GM19438 (cell line): Measurements from ENCODE around the gene KBTBD8.
A peak's percentile ranks its signal among the peaks of the same experiment; 100 is the strongest.

Source experiments
- ATAC-seq: cut with Tn5 transposase; IDR thresholded peaks from one replicate; pipeline ENCODE4 v1.9.1; 2021; ENCODE audit warnings: low read depth; ENCODE audit not compliant: unreplicated experiment

Gene KBTBD8

GRCh38 chr3:66997560-66998112, 471 bp upstream of the KBTBD8 start:
- no peak for ATAC-seq

DNA sequence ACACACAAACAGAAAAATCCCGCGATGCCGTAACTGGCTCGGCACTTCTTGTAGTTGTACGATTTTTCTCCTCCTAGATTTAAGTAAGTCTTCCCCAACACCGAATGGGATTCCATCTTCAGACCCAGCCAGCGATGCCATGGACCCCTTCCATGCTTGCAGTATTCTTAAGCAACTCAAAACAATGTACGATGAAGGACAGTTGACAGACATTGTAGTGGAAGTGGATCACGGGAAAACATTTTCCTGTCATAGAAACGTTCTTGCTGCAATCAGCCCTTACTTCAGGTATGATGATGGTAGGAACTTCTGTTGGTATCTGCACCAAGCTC, 763 bp downstream of the KBTBD8 start:
- no peak for ATAC-seq

DNA sequence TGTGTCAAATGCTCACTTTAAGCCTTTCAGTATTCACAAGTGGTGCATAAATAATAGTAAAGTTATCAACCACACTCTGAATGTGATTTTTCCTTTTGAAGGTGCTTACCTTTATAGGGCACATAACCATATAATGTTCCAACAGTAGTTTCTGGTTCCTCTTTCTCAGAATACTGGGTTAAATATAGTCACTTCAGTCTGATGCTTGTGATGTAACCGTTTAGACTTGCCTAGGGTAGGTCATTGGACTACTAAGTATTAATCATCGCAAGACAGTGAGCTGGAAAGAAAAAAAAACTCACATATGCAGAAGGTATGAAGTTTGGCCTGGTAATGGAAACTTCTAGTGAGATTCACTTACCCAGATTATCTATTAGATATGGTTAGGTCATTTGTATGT, 1.9 kb downstream of the KBTBD8 start:
- ATAC-seq: peak; percentile 35

DNA sequence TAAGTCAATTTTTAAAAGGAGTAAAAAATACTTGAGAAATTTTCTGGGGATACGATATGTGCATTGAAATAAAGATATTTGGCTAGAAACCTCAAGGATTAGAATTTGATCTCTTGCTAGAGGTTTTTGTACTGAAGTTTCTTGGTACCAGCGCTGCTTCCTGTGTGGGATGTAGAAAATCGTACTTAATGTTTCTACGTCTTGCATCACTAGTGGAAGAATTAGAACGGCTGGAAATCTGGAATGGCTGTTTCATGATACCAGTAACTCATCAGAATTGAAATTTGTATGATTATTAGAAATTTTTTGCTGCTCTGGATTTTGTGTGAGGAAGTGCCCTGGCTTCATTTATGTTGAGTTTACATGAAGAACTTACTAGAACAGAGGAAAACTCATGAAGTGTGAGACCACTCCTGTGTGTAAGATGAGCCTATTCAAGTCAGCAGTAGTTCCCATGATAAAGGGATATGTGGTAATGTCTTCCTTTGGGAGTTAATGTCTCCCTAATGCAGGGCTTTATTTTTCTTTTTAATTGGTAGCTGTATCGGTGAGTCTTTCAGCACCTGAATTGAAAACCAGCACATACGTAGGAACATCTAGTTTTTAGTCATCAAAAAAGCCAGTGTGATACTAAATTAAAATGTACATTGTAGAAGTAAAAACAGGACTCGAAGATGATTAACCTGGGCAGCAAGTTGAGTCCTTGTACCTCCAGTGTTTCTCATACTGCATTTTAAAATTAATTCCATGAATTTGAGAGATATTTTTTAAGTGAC, 3.2 kb downstream of the KBTBD8 start:
- no peak for ATAC-seq

DNA sequence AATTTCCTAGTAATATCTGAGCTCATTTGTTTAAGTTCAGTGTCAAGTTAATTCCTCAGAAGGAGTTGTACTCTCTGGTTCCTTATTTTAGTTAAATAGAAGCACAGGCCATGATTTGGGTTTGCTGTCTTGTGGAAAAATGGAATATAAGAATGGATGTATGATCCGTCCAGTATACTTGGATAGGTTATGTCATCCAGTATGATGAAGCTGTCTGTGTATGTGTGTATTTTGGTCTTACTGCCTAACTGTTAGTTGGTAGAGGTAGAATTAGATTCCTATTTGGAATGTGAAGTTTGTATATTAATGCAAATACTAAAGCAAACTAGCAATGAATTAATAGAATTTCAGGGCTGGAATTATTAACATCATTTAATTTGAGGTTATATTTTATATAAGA, 7.9 kb downstream of the KBTBD8 start:
- no peak for ATAC-seq

DNA sequence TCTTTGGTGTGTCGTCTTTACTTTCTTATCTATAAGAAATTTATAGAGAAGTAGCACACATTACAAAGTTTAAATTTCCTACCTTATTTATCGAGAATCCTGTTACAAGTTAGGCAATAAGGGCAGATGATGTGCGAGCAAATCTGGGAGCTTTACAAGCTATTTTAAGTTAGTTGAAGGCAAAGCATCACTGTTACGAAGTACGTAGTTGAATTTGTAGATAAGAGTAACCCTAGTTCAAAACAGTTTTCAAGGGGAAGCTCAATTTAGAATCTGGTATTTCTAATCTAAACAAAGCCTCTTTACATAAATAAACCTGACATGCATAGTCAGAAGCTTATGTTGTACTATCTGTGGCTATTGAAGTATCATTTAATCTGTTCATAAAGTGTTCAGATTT, 8.4 kb downstream of the KBTBD8 start:
- ATAC-seq: no peak

GRCh38 chr3:67008388-67008787, 10.3 kb downstream of the KBTBD8 start:
- ATAC-seq: no peak

DNA sequence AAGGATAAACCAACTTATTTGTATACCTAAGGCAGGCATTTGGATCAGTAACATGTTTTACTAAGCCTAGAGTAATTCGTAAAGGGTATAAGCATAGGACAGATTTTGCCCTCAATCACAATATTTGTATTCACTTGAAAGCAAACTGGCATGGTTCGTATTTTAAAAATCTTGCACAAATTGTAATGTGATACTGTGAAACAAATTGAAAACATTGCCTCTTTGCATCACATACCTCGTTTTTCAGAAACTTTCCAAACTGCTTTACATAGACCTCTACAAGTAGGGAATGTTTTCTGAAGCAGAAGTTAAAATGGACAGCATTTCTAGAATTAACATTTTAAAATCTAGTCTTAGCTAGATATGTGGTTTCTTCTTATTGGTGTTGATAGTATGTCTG, 11.6 kb downstream of the KBTBD8 start:
- ATAC-seq: no peak

GRCh38 chr3:67011414-67012131, 13.5 kb downstream of the KBTBD8 start:
- ATAC-seq: no peak

DNA sequence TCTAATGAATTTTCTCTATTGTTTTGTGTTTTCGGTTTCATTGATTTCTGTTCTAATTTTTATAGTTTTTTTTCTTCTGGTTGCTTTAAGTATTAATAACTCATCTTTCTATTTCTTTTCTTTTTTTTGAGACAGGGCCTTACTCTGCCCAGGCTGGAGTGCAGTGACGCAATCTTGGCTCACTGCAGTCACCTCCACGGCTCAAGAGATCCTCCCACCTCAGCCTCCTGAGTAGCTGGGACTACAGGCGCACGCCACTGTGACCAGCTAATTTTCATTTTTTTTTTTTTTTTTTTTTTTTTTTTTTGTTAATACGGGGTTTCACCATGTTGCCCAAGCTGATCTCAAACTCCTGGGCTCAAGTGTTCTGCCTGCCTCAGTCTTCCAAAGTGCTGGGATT, 14.5 kb downstream of the KBTBD8 start:
- no peak for ATAC-seq

- no peak for ATAC-seq
Observed at GRCh38 chr3:67015702-67016484, 17.8 kb downstream of the KBTBD8 start.

- peak; percentile 46 for ATAC-seq
Observed at GRCh38 chr3:67016522-67017080, 18.5 kb downstream of the KBTBD8 start.

DNA sequence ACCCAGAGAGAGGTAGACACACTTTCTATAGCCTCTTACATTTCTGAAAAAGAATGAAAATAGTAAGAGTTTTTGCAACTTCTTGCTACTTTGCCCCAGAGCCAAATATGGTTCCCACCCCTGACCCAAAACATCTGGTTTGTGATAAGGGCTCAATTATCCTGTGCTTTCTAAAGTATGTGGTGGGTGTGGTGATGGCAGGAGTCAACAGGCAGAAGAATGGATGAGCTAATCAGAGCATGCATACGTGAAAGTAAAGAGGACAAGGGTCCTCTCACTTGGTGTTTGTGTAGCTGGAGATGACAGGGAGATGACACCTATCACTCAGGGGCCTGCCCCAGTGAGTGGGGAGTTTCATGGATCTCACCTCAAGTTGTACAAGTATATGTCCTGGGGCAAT, 19.1 kb downstream of the KBTBD8 start:
- no peak for ATAC-seq

DNA sequence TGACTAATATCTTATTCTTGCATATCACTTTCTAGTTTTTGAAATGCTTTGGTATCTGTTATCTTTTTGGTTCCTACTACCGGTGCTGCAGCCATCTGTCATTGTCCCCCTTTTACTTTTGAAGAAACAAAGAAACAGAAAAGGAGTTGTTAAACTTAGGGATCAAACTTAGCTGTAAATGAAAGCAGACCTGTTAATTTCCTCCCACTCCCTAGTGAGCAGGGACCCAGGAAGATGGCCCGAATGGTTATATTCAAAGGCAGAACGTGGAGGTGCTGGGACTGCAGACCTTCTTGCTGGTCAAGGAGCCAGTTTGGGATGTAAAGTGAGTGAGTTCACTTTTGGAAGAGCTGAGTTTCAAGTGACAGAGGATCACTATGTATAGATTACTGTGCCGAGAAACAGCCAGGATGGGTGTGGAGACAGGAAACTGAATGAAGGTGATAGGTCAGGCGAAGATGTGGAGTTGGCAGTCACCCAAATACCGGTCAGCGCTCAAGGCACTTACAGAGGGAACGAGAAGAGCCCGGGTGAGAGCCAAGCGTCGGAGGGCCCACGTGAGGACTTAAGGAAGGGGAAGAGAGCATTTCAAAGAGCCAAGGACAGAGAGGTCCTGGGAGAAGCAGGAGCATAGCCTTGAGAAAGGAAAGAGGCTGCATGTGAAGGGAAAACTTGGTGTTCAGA, 20.1 kb downstream of the KBTBD8 start:
- ATAC-seq: peak; percentile 50

GRCh38 chr3:67018789-67019526, 20.9 kb downstream of the KBTBD8 start:
- peak; percentile 48 for ATAC-seq

DNA sequence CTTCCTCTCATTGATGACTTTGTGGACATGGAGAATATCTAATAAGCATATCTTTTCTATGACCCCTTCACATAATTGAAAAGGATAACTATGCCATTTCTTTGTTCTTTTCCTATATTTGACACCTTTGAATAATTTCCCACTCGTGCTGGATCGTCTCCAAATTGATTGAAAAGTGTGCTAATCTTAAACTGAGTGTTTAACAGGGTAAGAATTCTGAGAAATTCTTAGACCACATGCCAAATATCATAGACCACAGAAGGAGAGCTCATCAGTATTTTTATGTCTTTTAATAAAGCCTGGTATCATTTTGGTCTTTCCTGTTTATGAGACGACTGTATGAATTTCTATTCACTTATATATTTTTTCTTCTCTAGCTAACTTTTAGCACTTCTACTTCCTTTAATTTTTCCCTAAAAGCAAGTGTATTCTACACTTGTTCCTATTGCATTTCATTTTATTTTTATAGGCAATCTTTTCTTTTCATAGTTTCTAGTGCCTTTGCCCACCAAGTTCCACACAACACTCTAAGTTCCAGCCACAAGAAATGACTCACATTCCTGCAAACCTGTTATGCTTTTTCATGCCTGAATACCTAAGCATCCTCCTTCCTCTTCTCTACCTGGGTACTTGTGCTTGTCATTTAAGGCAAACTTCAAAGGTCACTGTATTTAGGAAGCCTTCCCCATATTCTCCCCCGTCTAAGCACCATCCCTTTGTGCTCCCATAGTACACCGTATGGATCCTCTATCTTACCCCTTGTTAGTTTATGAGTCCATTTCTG, 30.1 kb downstream of the KBTBD8 start:
- no peak for ATAC-seq

GRCh38 chr3:67030785-67031740, 33.0 kb downstream of the KBTBD8 start:
- peak; percentile 95 for ATAC-seq

GRCh38 chr3:67031986-67032385, 33.9 kb downstream of the KBTBD8 start:
- ATAC-seq: no peak
